ENCODE results near the gene ENPP7. TPM values are rescaled to one million over a fixed set of nuclear protein-coding genes. Genes with fewer than 3 reads are reported as not detected.
"Not testable (repeated sequence)": the region's sequence is repeated elsewhere in the genome, so short reads cannot be mapped to it uniquely, and the experiment has no call there.

The ENPP7 gene
- total RNA-seq, 6 experiments from 2014 or later: not detected

- peak; percentile 83 for DNase-seq
- no peak for TF ChIP-seq CTCF (IDR thresholded peaks at IDR 0.05)
- no peaks in the 10 kb centered on the region for H3K36me3 Mint-ChIP-seq (ENCODE audit: low read depth)
- H3K27me3 Mint-ChIP-seq (ENCODE audit: insufficient read depth): peaks cover 26% of the 10 kb centered on the region
- H3K4me3 Mint-ChIP-seq: no peak overlapping the region
- no peaks in the 10 kb centered on the region for H3K9me3 Mint-ChIP-seq
- no peak overlapping the region for H3K27ac Mint-ChIP-seq
- peaks cover 19% of the 10 kb centered on the region for H3K4me1 Mint-ChIP-seq (ENCODE audit: low read depth)
Measured at GRCh38 chr17:79749156-79749815, 18.5 kb downstream of the ENPP7 start.

GRCh38 chr17:79749958-79750357 is 19.2 kb downstream of the ENPP7 start:
- H3K4me3 Mint-ChIP-seq: no peak overlapping the region
- no peak overlapping the region for H3K27ac Mint-ChIP-seq
- no peak for TF ChIP-seq CTCF (IDR thresholded peaks at IDR 0.05)
- peaks cover 22% of the 10 kb centered on the region for H3K27me3 Mint-ChIP-seq (ENCODE audit: insufficient read depth)
- H3K9me3 Mint-ChIP-seq: no peaks in the 10 kb centered on the region
- H3K4me1 Mint-ChIP-seq (ENCODE audit: low read depth): peaks cover 19% of the 10 kb centered on the region
- no peak for DNase-seq
- H3K36me3 Mint-ChIP-seq (ENCODE audit: low read depth): no peaks in the 10 kb centered on the region

- H3K4me1 Mint-ChIP-seq (ENCODE audit: low read depth): peaks cover 19% of the 10 kb centered on the region
- H3K27me3 Mint-ChIP-seq (ENCODE audit: insufficient read depth): peaks cover 17% of the 10 kb centered on the region
- no peaks in the 10 kb centered on the region for H3K36me3 Mint-ChIP-seq (ENCODE audit: low read depth)
- no peak for DNase-seq
- TF ChIP-seq CTCF (IDR thresholded peaks at IDR 0.05): no peak
- no peaks in the 10 kb centered on the region for H3K9me3 Mint-ChIP-seq
- H3K27ac Mint-ChIP-seq: no peak overlapping the region
- H3K4me3 Mint-ChIP-seq: no peak overlapping the region
Measured at GRCh38 chr17:79750650-79751545, 20.2 kb downstream of the ENPP7 start.

GRCh38 chr17:79752175-79752574 is 21.4 kb downstream of the ENPP7 start:
- Mint-ChIP-seq H3K9me3 (no peaks in the 10 kb centered on the region), H3K27ac (no peak overlapping the region), H3K4me3 (no peak overlapping the region), H3K27me3 (ENCODE audit: insufficient read depth) (peaks cover 13% of the 10 kb centered on the region), H3K4me1 (ENCODE audit: low read depth) (peaks cover 16% of the 10 kb centered on the region), H3K36me3 (ENCODE audit: low read depth) (no peaks in the 10 kb centered on the region)
- TF ChIP-seq CTCF (IDR thresholded peaks at IDR 0.05): no peak
- DNase-seq: no peak

GRCh38 chr17:79754370-79754769 is 23.6 kb downstream of the ENPP7 start:
- H3K27me3 Mint-ChIP-seq (ENCODE audit: insufficient read depth): peaks cover 17% of the 10 kb centered on the region
- H3K36me3 Mint-ChIP-seq (ENCODE audit: low read depth): no peaks in the 10 kb centered on the region
- H3K4me3 Mint-ChIP-seq: no peak overlapping the region
- H3K27ac Mint-ChIP-seq: no peak overlapping the region
- TF ChIP-seq CTCF (IDR thresholded peaks at IDR 0.05): no peak
- no peaks in the 10 kb centered on the region for H3K9me3 Mint-ChIP-seq
- DNase-seq: no peak
- H3K4me1 Mint-ChIP-seq (ENCODE audit: low read depth): peaks cover 12% of the 10 kb centered on the region

- H3K27ac Mint-ChIP-seq; H3K36me3 Mint-ChIP-seq (ENCODE audit: low read depth); H3K4me3 Mint-ChIP-seq: not testable (repeated sequence)
Measured at GRCh38 chr17:79754903-79755302, 24.2 kb downstream of the ENPP7 start.

More at GRCh38 chr17:79754903-79755302, 24.2 kb downstream of the ENPP7 start:
- DNase-seq; H3K9me3 Mint-ChIP-seq; H3K4me1 Mint-ChIP-seq (ENCODE audit: low read depth): not testable (repeated sequence)
- peaks cover 17% of the 10 kb centered on the region for H3K27me3 Mint-ChIP-seq (ENCODE audit: insufficient read depth)

Measured in HFFc6 (cell line).